Stimulated activated CD8-positive, alpha-beta memory T cell treated with anti-CD3 and anti-CD28 coated beads, Interleukin-15, amount 100 ng/mL, for 48 hours (primary cell): ENCODE data around the gene IRF2.

ENCODE experiments used
- DNase-seq, 2 donors: peaks; one replicate each; pipeline ENCODE4 v3.0.0-alpha.2; 2020; ENCODE audit warnings: low read depth in 2 of 2

Gene IRF2

GRCh38 chr4:184409502-184409901, 64.8 kb downstream of the IRF2 start:
- DNase-seq: no peak

- DNase-seq: no peak
Measured at GRCh38 chr4:184408684-184409081, 65.7 kb downstream of the IRF2 start.

GRCh38 chr4:184408021-184408683, 66.2 kb downstream of the IRF2 start:
- no peak for DNase-seq

- DNase-seq: no peak
Measured at GRCh38 chr4:184406958-184407391, 67.4 kb downstream of the IRF2 start.

GRCh38 chr4:184404047-184404446, 70.3 kb downstream of the IRF2 start:
- DNase-seq: no peak

- DNase-seq: no peak
Measured at GRCh38 chr4:184403384-184403781, 71.0 kb downstream of the IRF2 start.

- DNase-seq: no peak
Measured at GRCh38 chr4:184402740-184403383, 71.5 kb downstream of the IRF2 start.

GRCh38 chr4:184402239-184402638, 72.1 kb downstream of the IRF2 start:
- no peak for DNase-seq

- no peak for DNase-seq
Measured at GRCh38 chr4:184401397-184402171, 72.8 kb downstream of the IRF2 start.

- no peak for DNase-seq
Measured at GRCh38 chr4:184400891-184401290, 73.5 kb downstream of the IRF2 start.

- DNase-seq: no peak
Measured at GRCh38 chr4:184400375-184400870, 73.9 kb downstream of the IRF2 start.

GRCh38 chr4:184399512-184399908, 74.8 kb downstream of the IRF2 start:
- DNase-seq: no peak

- no peak for DNase-seq
Measured at GRCh38 chr4:184398741-184399511, 75.4 kb downstream of the IRF2 start.

- no peak for DNase-seq
Measured at GRCh38 chr4:184397516-184398163, 76.7 kb downstream of the IRF2 start.

GRCh38 chr4:184396570-184397515, 77.5 kb downstream of the IRF2 start:
- no peak for DNase-seq

- DNase-seq: no peak
Measured at GRCh38 chr4:184395971-184396391, 78.4 kb downstream of the IRF2 start.

GRCh38 chr4:184395451-184395917, 78.9 kb downstream of the IRF2 start:
- DNase-seq: no peak

GRCh38 chr4:184392748-184393559, 81.4 kb downstream of the IRF2 start:
- DNase-seq: no peak

GRCh38 chr4:184392316-184392715, 82.0 kb downstream of the IRF2 start:
- DNase-seq: no peak
